ENCODE data around the gene INTU. TPM values are rescaled to one million over a fixed set of nuclear protein-coding genes. Genes with fewer than 3 reads are reported as not detected.
"Not testable (repeated sequence)": the region's sequence is repeated elsewhere in the genome, so short reads cannot be mapped to it uniquely, and the experiment has no call there.

Gene INTU
- 10.1 TPM for total RNA-seq

DNA sequence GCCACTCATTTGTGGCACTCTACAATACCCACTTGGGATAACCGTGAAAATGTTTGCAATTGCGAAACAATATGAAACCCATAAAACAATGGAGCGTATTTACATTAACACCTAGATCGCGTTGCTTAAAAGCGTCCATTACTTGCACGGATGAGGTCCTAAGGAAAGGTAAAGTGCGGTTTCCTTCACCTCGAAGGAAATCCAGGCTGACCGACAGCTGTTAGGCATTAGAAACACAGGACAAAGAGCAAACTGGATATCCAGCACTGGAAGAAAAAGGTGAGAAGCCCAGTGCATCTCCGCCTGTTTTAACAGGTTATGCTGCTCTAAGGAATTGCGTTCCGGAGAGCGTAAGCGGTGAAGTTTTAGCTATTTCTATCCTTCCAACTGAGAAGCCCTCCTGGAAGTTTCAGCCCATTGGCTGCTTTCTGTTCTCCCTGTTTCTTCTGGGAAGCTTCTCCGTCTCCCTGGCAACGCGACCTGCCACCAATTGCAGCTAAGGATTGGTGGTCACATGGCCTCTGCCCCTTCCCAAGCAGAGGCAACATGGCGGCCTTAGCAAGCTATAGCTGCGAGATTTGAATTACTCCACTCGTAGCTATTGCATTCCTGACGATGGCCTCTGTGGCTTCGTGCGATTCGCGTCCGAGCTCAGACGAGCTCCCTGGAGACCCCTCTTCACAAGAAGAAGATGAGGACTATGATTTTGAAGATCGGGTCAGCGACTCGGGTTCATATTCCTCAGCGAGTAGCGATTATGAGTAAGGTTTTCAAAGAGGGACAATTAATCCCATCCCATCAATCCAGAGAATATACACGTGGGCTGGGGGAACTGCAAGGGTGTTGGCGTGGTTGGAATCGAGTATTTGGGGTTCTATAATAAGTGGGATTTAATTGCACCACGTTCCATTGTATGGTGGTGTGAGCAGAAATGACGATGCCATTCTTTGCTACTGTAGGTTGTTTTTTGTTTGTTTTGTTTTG is at the start of gene INTU:
INTU (plus strand) TSS at position 538 of the 984 bp plus-strand sequence; CDS start at position 616, 78 bp downstream.
- peak; percentile 96 for DNase-seq (ENCODE audit: low spot score)

DNA sequence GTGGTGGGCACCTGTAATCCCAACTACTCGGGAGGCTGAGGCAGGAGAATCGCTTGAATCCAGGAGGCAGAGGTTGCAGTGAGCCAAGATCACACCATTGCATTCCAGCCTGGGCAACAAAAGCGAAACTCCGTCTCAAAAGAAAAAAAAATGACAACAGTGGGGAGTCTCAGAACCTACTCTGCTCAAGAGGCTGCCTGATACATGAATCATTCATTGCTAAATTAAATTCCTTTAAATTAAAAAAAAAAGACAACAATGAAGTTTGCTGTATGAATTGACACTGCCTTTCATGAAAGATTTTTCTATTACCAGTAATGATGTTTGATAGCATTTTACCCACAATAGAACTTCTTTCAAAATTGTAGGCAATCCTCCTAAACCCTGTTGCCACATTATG is 46.3 kb upstream of the INTU start:
- DNase-seq (ENCODE audit: low spot score) = not testable (repeated sequence)

DNA sequence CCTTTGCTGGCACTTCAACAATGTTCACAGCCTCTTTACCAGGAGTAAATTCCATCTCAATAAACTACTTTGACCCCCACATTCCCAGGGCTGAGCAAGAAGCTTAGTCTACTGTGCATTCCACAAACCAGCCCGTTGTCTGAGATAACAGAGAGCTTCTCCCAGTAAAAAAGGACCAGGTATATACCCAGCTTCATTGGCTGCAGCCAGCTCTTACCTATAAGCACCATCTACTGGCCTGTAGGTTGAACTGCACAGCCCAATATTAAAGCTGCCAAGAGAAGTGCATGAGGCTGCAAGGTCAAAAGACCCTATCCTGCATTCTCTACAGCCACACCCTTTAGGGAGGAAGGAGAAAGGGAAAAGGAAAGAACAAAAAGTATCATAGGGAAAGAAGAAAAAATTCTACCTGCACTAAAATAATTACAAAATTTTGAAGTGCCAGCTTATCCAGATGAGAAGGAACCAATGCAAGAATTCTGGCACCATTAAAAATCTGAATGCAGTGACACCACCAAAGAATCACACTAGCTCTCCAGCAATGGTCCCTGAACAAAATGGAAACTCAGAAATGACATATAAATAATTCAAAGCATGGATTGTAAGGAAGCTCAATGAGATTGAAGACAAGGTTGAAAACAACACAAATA is 45.7 kb upstream of the INTU start:
- DNase-seq (ENCODE audit: low spot score) = no peak

DNA sequence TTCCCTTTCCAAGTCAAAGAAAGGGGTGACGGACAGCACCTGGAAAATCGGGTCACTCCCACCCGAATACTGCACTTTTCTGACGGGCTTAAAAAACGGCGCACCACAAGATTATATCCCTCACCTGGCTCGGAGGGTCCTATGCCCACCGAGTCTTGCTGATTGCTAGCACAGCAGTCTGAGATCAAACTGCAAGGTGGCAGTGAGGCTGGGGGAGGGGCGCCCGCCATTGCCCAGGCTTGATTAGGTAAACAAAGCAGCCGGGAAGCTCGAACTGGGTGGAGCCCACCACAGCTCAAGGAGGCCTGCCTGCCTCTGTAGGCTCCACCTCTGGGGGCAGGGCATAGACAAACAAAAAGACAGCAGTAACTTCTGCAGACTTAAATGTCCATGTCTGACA is 43.6 kb upstream of the INTU start:
- not testable (repeated sequence) for DNase-seq (ENCODE audit: low spot score)

DNA sequence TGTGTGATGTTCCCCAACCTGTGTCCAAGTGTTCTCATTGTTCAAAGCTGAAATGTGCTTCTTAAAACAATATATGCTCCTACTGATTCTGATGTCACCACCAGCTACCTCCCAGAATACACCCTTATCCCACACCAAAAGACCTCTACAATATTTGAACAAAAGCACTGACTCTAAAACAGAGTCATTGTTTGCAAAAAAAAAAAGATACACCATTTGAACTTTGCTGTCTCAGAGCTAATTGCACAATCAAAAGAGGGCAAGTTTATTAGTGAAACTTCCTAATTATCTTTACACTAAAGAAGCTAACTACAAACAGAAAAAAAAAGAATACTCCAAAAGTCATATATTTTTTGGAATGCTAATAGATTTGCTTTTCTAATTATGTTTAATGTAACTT is 34.1 kb upstream of the INTU start:
- DNase-seq (ENCODE audit: low spot score) = no peak

DNA sequence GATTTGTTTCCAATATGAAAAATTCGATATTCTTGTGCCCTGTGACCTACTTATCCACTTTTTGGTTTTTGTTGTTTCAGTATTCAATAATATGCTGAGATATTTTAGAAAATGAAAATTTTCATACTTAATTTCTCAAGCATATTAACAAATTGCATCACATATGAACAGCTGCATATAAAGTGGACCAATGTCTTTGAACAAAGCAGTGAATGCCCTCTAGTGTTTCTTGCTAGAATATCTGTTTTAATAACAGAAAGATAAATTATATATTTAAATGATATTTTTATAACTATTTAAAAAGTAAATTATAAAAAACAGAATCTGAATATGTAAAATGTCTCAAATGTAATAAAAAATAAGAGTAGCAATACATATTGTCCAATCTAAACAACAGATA is 31.7 kb upstream of the INTU start:
- DNase-seq (ENCODE audit: low spot score) = no peak

DNA sequence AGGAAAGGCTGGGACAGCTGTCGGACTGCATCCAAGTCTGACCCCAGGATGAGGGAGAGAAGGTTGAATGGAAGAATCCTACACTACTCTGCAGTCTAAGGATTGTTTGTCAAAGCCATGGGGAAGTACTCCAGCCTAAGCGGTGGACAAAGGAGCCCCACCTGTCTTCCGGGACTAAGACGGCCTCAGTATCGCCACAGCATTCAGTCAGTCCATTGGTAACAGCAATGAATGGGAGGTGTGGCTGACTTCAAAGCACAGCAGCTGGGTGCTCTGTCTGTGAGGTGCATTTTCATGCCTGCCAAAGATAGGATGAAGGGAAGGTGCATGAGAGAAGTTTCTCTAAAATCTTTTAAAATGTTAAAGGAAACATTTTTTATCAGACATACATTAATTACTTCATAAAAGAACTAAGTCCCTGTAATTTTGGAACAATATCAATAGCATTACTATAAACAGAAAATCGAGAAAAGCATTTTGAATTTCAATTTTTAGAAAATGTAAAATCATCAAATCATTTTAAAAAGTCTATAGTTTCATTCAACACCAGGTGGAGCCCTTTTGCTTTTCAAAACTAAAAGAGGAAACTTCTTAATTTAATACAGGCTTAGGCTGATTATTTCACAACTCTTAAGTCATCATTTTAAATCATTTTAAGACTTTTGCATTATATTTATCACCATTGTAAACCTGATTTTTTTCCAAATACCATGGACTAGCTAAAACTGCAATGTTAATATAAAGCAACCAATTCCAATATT is 27.6 kb upstream of the INTU start:
- DNase-seq (ENCODE audit: low spot score) = no peak

DNA sequence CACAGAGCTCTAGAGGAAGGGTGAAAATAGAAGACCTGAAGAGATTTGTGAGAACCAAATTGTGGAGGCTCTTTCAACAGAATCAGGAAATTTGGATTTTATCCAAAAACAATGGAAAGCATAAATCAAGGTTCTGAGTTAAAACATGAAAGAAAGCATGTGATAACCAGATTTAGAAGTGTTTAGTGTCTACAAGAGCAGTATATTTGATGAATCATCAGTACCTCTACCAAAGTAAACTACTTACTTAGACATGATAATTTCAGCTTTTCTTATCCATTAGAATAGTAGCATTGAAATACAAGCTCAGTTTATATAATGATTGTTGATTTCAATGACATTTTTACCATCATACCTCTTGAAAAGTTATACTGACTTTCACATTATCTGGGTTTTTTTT is 25.9 kb upstream of the INTU start:
- DNase-seq (ENCODE audit: low spot score) = no peak

DNA sequence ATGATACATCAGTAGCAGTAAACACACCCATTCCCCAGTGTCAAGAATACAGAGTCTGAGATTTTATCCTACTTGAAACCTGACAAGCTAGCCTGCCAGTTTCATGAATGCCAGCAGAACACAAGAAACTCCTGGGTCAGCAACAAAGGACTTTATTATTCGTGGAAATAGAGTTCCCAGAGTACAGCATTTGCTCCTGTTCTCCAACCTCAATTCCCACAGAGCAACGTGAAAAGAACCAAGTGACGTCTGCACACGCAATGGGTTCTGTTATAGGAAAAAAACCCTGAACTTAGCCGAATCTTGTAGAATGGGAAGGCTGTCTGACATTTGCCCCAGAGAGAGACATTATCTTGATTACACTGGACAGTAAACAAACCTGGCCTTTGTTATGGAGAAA is 23.3 kb upstream of the INTU start:
- no peak for DNase-seq (ENCODE audit: low spot score)

DNA sequence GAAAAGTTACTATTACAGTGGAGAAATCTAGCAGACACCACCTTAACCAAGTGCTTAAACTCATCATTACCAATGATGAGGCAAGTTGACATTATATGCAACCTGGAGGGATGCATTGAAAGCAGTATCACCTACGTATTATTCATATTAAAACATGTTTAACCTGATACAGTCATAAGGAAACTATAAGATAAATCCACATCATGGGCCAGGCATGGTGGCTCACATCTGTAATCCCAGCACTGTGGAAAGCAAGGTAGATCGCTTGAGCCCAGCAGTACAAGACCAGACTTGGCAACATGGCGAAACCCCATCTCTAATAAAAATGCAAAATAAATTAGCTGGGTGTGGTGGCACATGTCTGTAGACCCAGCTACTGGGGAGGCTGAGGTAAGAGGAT is 22.3 kb upstream of the INTU start:
- no peak for DNase-seq (ENCODE audit: low spot score)

DNA sequence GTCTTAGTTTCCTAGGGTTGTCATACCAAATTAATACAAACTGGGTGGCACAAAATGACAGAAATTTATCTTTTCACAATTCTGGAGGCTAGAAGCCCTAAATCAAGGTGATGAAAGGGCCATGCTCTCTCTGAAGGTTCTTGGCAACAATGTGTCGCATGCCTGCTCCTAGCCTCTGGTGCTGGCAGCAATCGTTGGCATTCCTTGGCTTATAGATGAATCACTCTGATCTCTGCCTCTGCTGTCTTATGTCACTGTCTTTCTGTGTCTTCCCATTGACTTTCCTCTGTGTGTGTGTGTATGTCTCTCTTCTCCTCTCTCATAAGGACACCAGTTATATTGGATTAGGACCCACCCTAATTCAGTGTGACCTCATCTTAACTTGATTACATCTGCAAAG is 15.9 kb upstream of the INTU start:
- DNase-seq (ENCODE audit: low spot score) = no peak

DNA sequence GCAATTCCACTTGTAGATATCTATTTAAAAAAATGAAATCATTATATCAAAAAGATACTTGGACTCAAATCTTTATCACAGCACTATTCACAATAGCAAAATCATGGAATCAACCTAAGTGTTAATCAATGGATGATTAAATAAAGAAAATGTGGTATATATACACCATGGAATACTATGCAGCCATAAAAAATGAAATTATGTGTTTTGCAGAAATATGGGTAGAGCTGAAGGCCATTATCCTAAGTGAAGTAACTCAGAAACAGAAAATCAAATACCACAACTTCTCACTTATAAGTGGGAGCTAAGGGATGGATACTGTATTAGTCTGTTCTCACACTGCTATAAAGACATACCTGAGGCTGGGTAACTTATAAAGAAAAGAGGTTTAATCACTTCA is 14.3 kb upstream of the INTU start:
- no peak for DNase-seq (ENCODE audit: low spot score)

DNA sequence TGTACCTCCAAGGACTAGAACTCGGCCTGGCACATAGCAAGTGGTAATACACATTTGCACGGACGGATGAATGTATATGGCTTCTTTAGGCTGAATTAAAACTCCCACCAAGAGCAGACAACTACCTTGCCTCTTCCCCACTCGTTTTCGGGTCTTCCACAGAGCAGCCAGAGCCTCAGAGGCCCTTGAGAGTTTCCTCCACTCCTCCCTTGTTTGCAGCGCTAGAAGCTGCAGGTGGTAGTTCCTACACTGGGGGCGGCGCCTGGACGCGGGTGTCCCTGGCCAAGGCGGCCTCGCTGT is 10.2 kb upstream of the INTU start:
- no peak for DNase-seq (ENCODE audit: low spot score)

DNA sequence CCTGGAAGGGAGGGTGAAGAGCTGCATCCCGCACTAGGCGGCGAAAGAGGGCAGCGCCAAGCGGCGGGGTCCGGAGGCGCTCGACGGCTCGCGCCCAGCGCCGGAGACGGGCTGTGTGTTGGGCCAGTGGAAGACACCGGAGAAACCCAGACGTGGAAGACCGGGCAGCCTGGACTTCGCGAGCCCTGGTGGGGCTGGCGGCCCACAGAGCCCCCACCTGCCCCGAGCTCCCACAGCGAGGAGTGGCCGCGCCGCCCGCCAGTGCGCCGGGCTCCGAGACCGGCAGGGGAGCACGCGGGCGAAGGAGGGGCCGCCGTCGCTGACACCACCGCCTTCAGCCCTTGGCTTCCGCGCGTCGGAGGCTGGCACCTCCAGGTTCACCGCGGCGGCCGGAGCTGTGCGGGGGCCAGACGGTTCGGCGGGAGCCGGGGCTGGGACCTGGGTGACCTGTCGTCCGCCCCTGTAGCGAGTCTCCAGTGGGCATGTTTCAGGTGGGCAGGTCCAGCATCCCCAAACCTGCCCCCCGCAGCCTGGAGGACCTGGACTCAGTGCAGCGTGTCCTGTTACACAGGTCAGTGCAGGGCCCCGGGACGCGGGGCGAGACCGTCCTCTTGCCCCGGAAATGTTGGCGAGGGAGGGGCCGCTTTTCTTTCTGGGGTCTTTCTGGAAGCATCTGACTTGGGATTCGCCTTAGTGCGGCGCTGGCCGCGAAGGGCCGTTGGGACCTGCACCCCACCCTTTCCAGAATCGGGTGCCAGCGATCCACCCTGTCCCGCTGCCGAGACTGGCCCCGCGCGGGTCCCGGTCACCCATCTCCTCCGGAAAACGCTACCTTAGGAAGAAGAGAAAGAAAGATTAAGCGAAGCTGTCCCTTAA is 9.6 kb upstream of the INTU start:
- DNase-seq (ENCODE audit: low spot score) = peak; percentile 19

DNA sequence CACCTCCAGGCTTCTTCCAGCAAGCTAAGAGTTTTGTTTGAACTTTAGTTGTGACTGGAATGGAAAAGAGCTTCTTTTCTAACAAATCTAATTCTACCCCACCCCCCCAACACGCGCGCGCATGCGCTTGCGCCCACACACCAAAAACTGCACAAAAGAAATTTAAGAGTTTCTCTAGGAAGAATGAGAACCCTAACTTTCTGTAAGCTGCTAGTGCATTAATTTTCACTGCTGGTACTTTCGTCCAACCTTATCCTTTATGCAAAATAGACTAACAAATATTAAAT is 9.0 kb upstream of the INTU start:
- DNase-seq (ENCODE audit: low spot score) = no peak

DNA sequence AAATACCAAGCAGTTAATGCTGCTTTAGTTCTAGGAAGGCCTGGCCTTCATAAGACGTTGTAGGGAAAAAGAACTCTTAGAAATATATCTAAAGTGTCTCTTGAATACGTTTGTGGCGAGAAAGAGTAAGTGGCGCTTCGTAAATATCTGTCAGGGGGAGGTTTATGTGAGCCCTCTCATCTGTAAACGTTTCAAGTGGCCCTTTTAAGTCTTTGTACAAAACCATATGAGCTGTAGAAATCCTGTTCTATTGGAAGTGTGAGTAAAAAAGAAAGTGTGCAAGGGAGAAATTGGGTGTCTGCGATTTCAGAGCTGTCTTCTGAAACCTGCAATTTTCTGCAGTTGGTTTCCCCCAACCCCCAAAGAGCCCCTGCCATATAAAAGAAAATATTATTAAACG is 8.6 kb upstream of the INTU start:
- no peak for DNase-seq (ENCODE audit: low spot score)

DNA sequence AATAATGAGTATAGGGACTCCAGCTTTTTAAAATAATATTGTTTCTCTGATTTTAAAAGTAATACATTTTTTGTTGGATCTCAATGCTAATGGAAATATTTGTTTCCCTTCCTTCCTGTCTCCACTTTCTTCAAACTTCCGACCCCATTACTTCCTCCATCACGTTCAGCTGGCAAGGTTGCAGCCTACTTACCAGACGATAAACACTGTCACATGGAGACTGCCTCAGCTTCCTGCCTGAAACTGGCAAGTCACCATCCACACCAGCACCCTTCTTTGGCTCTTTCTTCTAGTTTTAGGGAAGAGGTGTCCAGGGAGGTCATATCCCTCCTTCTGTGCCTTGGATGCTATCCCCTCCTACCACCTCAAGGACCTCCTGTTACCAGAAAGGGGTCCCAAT is 3.4 kb upstream of the INTU start:
- no peak for DNase-seq (ENCODE audit: low spot score)

DNA sequence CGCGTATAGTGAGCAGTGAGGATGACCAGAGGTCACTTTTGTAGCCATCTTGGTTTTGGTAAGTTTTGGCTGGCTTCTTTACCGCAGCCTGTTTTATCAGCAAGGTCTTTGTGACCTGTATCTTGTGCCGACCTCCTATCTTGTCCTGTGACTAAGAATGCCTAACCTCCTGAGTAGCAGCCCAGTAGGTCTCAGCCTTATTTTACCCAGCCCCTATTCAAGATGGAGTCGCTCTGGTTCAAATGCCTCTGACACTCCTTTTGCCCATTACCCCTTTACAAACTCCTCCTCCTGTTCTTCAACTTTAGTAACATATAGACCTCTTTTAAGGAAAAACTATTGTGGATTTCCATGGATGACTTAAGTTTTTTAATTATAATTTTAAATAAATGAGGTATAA is 2.6 kb upstream of the INTU start:
- no peak for DNase-seq (ENCODE audit: low spot score)

DNA sequence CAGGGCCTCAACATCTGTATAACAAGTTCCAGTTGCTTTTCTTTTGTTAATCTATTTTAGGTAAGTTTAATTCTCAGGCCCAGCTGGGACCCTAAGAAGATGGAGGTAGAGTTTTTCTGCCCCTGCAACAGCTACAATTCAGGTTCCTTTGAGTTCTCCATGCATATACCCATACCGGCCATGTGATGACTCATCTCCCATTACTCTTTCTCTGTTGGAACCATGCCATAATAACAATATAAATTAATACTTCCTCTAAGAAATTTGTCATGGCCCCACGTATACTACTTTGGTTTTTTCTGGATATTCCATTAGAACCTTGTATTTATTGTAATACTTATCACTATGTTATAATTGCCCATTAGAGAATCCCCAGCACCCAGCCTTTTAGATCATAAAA is 1.3 kb upstream of the INTU start:
- DNase-seq (ENCODE audit: low spot score) = no peak

DNA sequence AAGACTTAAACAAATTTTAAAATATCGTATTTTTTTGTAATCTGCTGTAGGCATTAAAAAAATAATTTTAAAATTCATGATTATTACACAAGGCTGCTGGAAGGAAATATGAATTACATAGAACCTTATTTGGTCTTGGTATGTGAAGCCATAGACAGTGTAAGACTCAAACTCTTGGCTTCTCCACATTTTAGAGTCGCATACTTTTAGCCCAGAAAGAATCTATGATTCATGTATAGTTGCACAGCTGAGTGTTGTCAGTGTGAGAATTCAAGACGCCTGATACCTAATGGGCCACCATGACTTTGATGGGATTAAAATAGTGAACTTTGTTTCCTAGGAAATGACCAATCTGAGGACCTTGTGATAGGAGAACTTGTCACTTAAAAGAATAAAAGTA is 1.4 kb downstream of the INTU start:
- DNase-seq (ENCODE audit: low spot score) = no peak

DNA sequence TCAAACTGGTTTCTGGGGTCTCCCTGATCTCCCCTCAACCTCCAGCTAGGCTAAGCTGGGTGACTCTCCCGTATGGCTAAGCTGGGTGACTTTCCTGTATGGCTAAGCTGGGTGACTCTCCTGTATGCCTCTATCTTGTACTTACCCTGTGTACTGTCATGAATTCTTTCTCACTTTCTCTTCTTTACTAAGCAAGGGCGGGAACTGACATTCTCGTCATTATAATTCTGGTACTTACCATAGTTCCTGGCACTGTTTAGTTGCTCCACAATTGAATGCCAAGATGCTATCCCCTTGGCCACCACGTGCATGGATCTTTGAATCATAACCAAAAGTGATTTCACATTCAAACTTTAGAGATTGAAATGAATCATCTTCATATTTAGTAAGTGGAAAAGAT is 8.8 kb downstream of the INTU start:
- DNase-seq (ENCODE audit: low spot score) = no peak

DNA sequence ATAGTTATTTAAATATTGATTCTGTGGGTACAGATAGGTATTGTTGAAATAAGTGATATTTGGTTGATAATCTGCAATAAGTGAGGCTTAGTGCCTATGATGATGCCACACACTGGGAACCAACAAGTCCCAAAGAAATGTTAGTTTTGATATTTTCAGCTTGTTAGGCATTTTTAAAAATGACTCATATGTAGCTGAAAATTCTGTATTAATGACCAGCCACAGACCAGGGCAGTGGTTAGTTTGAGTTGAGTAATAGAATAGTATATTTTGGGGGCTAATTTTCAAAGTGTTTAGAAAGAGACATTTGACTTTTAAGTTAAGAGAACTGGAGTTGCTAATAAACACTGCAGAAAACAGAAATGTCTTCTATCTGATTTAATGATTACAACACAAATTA is 9.4 kb downstream of the INTU start:
- DNase-seq (ENCODE audit: low spot score) = no peak

Data from mucosa of gallbladder (tissue), 1 donor.